ENCODE data around the gene PASD1.

- TF ChIP-seq CTCF (IDR thresholded peaks at IDR 0.05) (no peak), POLR2A (IDR thresholded peaks at IDR 0.05) (no peak)
Observed at GRCh38 chrX:151641564-151641963, 78.1 kb downstream of the PASD1 start.
